Measurements from ENCODE around the gene MVP.
"Not testable (repeated sequence)": the region's sequence is repeated elsewhere in the genome, so short reads cannot be mapped to it uniquely, and the experiment has no call there.

DNA sequence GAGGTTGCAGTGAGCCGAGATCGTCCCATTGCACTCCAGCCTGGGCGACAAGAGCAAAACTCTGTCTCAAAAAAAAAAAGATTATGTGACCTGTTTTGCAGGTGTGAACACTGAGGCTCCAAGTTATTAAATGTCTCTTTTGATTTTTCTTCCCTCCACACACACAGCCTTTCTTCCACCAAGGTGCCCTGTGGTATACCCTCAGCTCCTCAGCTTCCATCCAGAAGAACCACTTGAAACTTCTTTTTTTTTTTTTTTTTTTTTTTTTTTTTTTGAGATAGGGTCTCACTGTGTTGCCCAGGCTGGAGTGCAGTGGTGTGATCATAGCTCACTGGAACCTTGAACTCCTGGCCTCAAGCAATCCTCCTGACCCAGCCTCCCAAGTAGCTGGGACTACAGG is 69.1 kb downstream of the MVP start:
- TF ChIP-seq, protein P1, sequence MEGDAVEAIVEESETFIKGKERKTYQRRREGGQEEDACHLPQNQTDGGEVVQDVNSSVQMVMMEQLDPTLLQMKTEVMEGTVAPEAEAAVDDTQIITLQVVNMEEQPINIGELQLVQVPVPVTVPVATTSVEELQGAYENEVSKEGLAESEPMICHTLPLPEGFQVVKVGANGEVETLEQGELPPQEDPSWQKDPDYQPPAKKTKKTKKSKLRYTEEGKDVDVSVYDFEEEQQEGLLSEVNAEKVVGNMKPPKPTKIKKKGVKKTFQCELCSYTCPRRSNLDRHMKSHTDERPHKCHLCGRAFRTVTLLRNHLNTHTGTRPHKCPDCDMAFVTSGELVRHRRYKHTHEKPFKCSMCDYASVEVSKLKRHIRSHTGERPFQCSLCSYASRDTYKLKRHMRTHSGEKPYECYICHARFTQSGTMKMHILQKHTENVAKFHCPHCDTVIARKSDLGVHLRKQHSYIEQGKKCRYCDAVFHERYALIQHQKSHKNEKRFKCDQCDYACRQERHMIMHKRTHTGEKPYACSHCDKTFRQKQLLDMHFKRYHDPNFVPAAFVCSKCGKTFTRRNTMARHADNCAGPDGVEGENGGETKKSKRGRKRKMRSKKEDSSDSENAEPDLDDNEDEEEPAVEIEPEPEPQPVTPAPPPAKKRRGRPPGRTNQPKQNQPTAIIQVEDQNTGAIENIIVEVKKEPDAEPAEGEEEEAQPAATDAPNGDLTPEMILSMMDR (conservative IDR thresholded peaks at IDR 0.05; ENCODE audit: low read depth, low read length) = not testable (repeated sequence)
- TF ChIP-seq EZH2phosphoT487 (IDR thresholded peaks at IDR 0.05; ENCODE audit: borderline replicate concordance, low read length) = not testable (repeated sequence)
